B cell (primary cell): ENCODE measurements around the gene CLCN7. TPM values are rescaled to one million over a fixed set of nuclear protein-coding genes. Genes with fewer than 3 reads are reported as not detected.

Experiments
- ATAC-seq: fragments of 200-7000 bp; cut with Tn5 transposase; one replicate; pipeline ENCODE4 v1.10.0; 2021; ENCODE audit warnings: low read depth, mild to moderate bottlenecking, moderate number of reproducible peaks, moderate library complexity
- CTCF ChIA-PET: fragments of 350-600 bp; sonication (Branson Sonifier 250); formaldehyde crosslinking; loops from one replicate; lab custom pipeline; 2021; ENCODE audit warnings: antibody characterized with exemption, inconsistent platforms; lab: Charles Lee
- POLR2A ChIA-PET: fragments of 350-600 bp; sonication (Branson Sonifier 250); formaldehyde crosslinking; loops from one replicate; lab custom pipeline; 2021; ENCODE audit warnings: antibody characterized with exemption; lab: Charles Lee
- DNase-seq: peaks from one replicate; pipeline ENCODE4 v3.0.0; 2013
- H2AFZ ChIP-seq: 2 replicates; pipeline ENCODE4 v1.6.1; 2012; ENCODE audit warnings: mild to moderate bottlenecking, low read depth, low read length; ENCODE audit not compliant: insufficient read depth, poor library complexity, severe bottlenecking
- H3K27ac ChIP-seq, 2 donors: 1 replicate in 1 of 2; 2 replicates in 1 of 2; pipeline ENCODE4 v1.5.1; 2012 to 2013; ENCODE audit warnings: low read length in 2 of 2, mild to moderate bottlenecking in 2 of 2, moderate library complexity in 1 of 2
- H3K27me3 ChIP-seq, 4 experiments: fragments of 200-600 bp in 1 of 4; sonication (generic) in 1 of 4; replicated peaks in 1 of 4; 1 replicate in 2 of 4; 2 replicates in 2 of 4; pipeline versions ENCODE4 v1.6.1 to v1.7.0; 2013 to 2016; ENCODE audit warnings: low read length in 3 of 4, mild to moderate bottlenecking in 2 of 4, mixed read lengths in 1 of 4, moderate library complexity in 1 of 4; ENCODE audit not compliant: insufficient read depth in 4 of 4, control insufficient read depth in 3 of 4; ENCODE audit errors: control extremely low read depth in 1 of 4
- H3K36me3 ChIP-seq, 2 experiments: replicated peaks in 1 of 2; 1 replicate in 1 of 2; 2 replicates in 1 of 2; pipeline versions ENCODE4 v1.6.1 to v1.7.1; 2013; ENCODE audit warnings: low read length in 1 of 2; ENCODE audit not compliant: insufficient read depth in 2 of 2, control insufficient read depth in 1 of 2; ENCODE audit errors: control extremely low read depth in 1 of 2, extremely low read depth in 1 of 2
- H3K4me1 ChIP-seq, 2 donors: fragments of 200-600 bp in 1 of 2; sonication (generic) in 1 of 2; 1 replicate in 1 of 2; 2 replicates in 1 of 2; pipeline versions ENCODE4 v1.5.1 to v1.6.1; 2013 to 2017; ENCODE audit warnings: low read length in 2 of 2; ENCODE audit not compliant: control insufficient read depth in 2 of 2, insufficient read depth in 2 of 2
- H3K4me2 ChIP-seq: replicated peaks from 2 replicates; pipeline ENCODE3; 2012; ENCODE audit warnings: mild to moderate bottlenecking, low read depth, low read length; ENCODE audit not compliant: poor library complexity, severe bottlenecking
- H3K4me3 ChIP-seq, 5 experiments: fragments of 200-600 bp in 1 of 5; sonication (generic) in 1 of 5; 1 replicate in 3 of 5; 2 replicates in 2 of 5; pipeline versions ENCODE4 v1.5.1 to v1.7.0; 2011 to 2016; ENCODE audit warnings: low read length in 4 of 5, mild to moderate bottlenecking in 4 of 5, low read depth in 2 of 5, control low read depth in 1 of 5, moderate library complexity in 1 of 5; ENCODE audit not compliant: insufficient read depth in 1 of 5; ENCODE audit errors: control extremely low read depth in 1 of 5, extremely low read depth in 1 of 5
- H3K79me2 ChIP-seq: fragments of 200-600 bp; sonication (generic); one replicate; pipeline ENCODE4 v1.6.0; 2016; ENCODE audit warnings: low read length; ENCODE audit not compliant: control insufficient read depth, insufficient read depth
- H3K9ac ChIP-seq: fragments of 200-600 bp; sonication (generic); 2 replicates; pipeline ENCODE4 v1.6.1; 2017; ENCODE audit warnings: mild to moderate bottlenecking, low read length, moderate library complexity
- H3K9me3 ChIP-seq, 3 donors: one replicate each; pipeline versions ENCODE4 v1.6.1 to v1.7.1; 2013; ENCODE audit warnings: low read length in 2 of 3; ENCODE audit not compliant: control insufficient read depth in 2 of 3, insufficient read depth in 1 of 3; ENCODE audit errors: control extremely low read depth in 1 of 3
- H4K20me1 ChIP-seq: 2 replicates; pipeline ENCODE4 v1.6.0; 2012; ENCODE audit warnings: mild to moderate bottlenecking, low read length; ENCODE audit not compliant: insufficient read depth, control insufficient read depth, poor library complexity, severe bottlenecking
- H3K27ac Mint-ChIP-seq: one replicate; pipeline ENCODE4 v1.8.0; 2021; ENCODE audit warnings: mixed read lengths
- H3K27me3 Mint-ChIP-seq: one replicate; pipeline ENCODE4 v1.8.0; 2021; ENCODE audit warnings: mixed read lengths
- H3K4me1 Mint-ChIP-seq: one replicate; pipeline ENCODE4 v1.8.0; 2021; ENCODE audit warnings: mixed read lengths
- H3K4me3 Mint-ChIP-seq: one replicate; pipeline ENCODE4 v1.8.0; 2021; ENCODE audit warnings: mixed read lengths
- H3K9me3 Mint-ChIP-seq: one replicate; pipeline ENCODE4 v1.8.0; 2022; ENCODE audit warnings: mixed read lengths; ENCODE audit not compliant: insufficient read depth
- EZH2 ChIP-seq: IDR thresholded peaks from 2 replicates; pipeline ENCODE4 v1.6.1; 2012; ENCODE audit warnings: borderline replicate concordance, low read depth, mild to moderate bottlenecking, moderate library complexity, low read length; ENCODE audit not compliant: insufficient read depth, poor library complexity, severe bottlenecking
- WGBS: methylation state at CpG from one replicate; pipeline ENCODE4 v1.1.5; 2013; ENCODE audit warnings: missing lambda C conversion rate; ENCODE audit not compliant: insufficient coverage; 5-methylcytosine and 5-hydroxymethylcytosine counted together
- intact Hi-C: fragments of 100-400 bp; cut with micrococcal nuclease; formaldehyde crosslinking; loops from one replicate; pipeline ENCODE4 v1.10.0; 2022
- polyA plus RNA-seq: library from polyadenylated mRNA; depleted of rRNA; stranded (reverse); fragments of >200 nt; gene quantifications from 2 replicates; pipeline ENCODE4 v1.2.3, GENCODE V29; 2012
- total RNA-seq, 2 donors: library from RNA; stranded (reverse); fragments of 120-200 nt in 1 of 2; gene quantifications; 1 replicate in 1 of 2; 2 replicates in 1 of 2; pipeline versions ENCODE4 v1.2.3 to v1.2.4, GENCODE V29; 2013 to 2022
- TF ChIP-seq, protein P1 (sequence below): fragments of 200-600 bp; IDR thresholded peaks from one replicate; pipeline ENCODE4 v1.8.0; 2022; ENCODE audit warnings: antibody characterized with exemption, mild to moderate bottlenecking

The CLCN7 gene
- total and polyA plus RNA-seq, 2 donors (not counting 1 experiment from before 2014, with no cell fraction given) = 215 to 274 TPM

DNA sequence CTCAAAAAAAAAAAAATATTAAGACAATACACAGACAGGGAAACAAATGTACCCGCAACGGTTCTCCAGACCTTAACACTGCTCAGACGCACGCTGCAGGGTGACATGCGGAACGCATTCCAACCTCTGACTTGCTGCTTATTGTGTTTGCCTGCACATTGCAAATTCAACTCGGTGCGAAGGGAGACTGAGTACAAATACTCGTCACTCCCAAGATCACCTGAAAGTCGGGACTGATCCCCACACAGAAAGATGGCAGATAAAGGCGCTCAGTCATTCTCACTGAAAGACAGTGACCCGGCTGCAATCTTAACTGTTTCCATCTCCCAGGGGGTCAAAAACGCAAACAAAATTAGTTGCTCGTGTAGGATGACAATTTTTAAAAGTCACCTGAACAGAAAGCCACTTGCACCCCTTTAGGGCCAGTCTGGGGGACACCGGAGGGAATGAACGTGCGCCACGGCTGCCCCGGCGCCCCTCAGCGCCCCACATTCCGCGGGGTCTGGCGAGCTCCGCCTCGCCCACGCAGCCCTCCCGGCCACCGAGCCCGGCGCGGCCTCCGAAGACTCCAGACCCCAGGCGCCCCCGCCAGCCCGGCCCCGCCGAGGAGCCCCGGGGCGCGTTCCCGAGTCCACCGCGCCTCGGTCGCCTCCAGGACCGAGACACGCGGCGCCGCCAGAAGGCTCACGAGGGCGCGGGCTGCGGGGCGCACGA, 589 bp downstream of the CLCN7 start:
- Histone ChIP-seq H3K36me3 (no peaks in the 10 kb centered on the region), H3K4me1 (peaks cover 45 to 62% of the 10 kb centered on the region in 2 donors), H4K20me1 (peaks cover 23% of the 10 kb centered on the region), H3K27ac (peak overlapping the region; percentile 29 to 96), H3K9ac (peak overlapping the region; percentile 82), H3K27me3 (no peaks in the 10 kb centered on the region), H3K4me3 (peak overlapping the region; percentile 57 to 80 (median 70)), H3K79me2 (peaks cover 84% of the 10 kb centered on the region), H2AFZ (peak overlapping the region; percentile 90), H3K9me3 (peaks cover 0 to 2% (median 0%) of the 10 kb centered on the region in 3 donors), H3K4me2 (peak overlapping the region; percentile 97)
- intact Hi-C loops = loop anchor here (2.0 kb wide), 1 partner anchor 59 kb away; the partner anchor contains the start of gene UNKL
- H3K9me3 Mint-ChIP-seq = no peaks in the 10 kb centered on the region
- DNase-seq (peak; percentile 46), ATAC-seq (peak; percentile 5)
- H3K4me3 Mint-ChIP-seq = peak overlapping the region; percentile 87
- CTCF ChIA-PET = interaction anchor here (0.7 kb wide), 1 partner anchor 103 kb away, joined by 3 read pairs; no protein-coding TSS in a partner anchor
- WGBS = 11% methylated on average over 57 of the region's 57 CpGs
- no peaks in the 10 kb centered on the region for H3K27me3 Mint-ChIP-seq
- H3K27ac Mint-ChIP-seq = peak overlapping the region; percentile 74
- TF ChIP-seq EZH2 = no peak
- TF ChIP-seq, protein P1, sequence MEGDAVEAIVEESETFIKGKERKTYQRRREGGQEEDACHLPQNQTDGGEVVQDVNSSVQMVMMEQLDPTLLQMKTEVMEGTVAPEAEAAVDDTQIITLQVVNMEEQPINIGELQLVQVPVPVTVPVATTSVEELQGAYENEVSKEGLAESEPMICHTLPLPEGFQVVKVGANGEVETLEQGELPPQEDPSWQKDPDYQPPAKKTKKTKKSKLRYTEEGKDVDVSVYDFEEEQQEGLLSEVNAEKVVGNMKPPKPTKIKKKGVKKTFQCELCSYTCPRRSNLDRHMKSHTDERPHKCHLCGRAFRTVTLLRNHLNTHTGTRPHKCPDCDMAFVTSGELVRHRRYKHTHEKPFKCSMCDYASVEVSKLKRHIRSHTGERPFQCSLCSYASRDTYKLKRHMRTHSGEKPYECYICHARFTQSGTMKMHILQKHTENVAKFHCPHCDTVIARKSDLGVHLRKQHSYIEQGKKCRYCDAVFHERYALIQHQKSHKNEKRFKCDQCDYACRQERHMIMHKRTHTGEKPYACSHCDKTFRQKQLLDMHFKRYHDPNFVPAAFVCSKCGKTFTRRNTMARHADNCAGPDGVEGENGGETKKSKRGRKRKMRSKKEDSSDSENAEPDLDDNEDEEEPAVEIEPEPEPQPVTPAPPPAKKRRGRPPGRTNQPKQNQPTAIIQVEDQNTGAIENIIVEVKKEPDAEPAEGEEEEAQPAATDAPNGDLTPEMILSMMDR = no peak
- peaks cover 56% of the 10 kb centered on the region for H3K4me1 Mint-ChIP-seq
- POLR2A ChIA-PET = interaction anchor here (2.1 to 2.5 kb wide), 2 partner anchors 15 to 19 kb away, joined by 9 to 12 read pairs; partner anchors contain the start of gene TELO2

DNA sequence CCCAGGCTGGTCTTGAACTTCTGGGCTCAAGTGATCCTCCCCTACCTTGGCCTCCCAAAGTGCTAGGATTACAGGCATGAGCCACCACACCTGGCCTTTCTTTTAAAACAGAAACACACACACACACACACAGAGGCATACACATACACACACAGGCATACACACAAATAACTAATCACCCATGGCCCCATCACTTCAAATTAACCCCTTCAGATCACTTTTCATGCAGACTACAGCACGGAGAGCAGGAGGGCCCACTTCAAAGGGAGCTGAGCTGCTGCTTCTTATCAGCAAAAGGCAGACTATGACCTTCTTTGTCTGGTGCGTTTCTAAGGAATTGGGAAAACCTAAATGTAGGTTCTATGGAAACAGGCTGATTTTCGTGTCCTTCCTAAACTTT, 1.9 kb downstream of the CLCN7 start:
- Mint-ChIP-seq H3K4me3 (peak overlapping the region; percentile 91), H3K4me1 (peaks cover 53% of the 10 kb centered on the region), H3K9me3 (no peaks in the 10 kb centered on the region), H3K27ac (peak overlapping the region; percentile 91), H3K27me3 (no peaks in the 10 kb centered on the region)
- Histone ChIP-seq H2AFZ (no peak overlapping the region), H3K27ac (peak overlapping the region in 1 of 2 donors; percentile 96), H3K9me3 (no peaks in the 10 kb centered on the region), H3K4me1 (peaks cover 42 to 59% of the 10 kb centered on the region in 2 donors), H3K27me3 (no peaks in the 10 kb centered on the region), H4K20me1 (peaks cover 24% of the 10 kb centered on the region), H3K9ac (no peak overlapping the region), H3K36me3 (no peaks in the 10 kb centered on the region), H3K79me2 (peaks cover 90% of the 10 kb centered on the region), H3K4me2 (peak overlapping the region; percentile 97), H3K4me3 (no peak overlapping the region)
- TF ChIP-seq EZH2 = no peak
- TF ChIP-seq, protein P1 = no peak
- 94% methylated on average over 2 of the region's 3 CpGs for WGBS
- DNase-seq (no peak), ATAC-seq (no peak)
- CTCF ChIA-PET = interaction anchor here (0.7 to 1.5 kb wide), 2 partner anchors 44 to 70 kb away, joined by 3 to 7 read pairs; no protein-coding TSS in a partner anchor
- POLR2A ChIA-PET = interaction anchor here (0.7 to 2.5 kb wide), 6 partner anchors 8 to 310 kb away, joined by 3 to 12 read pairs (median 4); partner anchors contain the start of genes NUBP2, TELO2 and UQCC4
- intact Hi-C loops = no loop called here
